B cell (primary cell): ENCODE measurements around the gene PIK3IP1. TPM values are rescaled to one million over a fixed set of nuclear protein-coding genes. Genes with fewer than 3 reads are reported as not detected.

ENCODE experiments used
- ATAC-seq: fragments of 200-7000 bp; cut with Tn5 transposase; one replicate; pipeline ENCODE4 v1.10.0; 2021; ENCODE audit warnings: low read depth, mild to moderate bottlenecking, moderate number of reproducible peaks, moderate library complexity
- CTCF ChIA-PET: fragments of 350-600 bp; sonication (Branson Sonifier 250); formaldehyde crosslinking; loops from one replicate; lab custom pipeline; 2021; ENCODE audit warnings: antibody characterized with exemption, inconsistent platforms; lab: Charles Lee
- POLR2A ChIA-PET: fragments of 350-600 bp; sonication (Branson Sonifier 250); formaldehyde crosslinking; loops from one replicate; lab custom pipeline; 2021; ENCODE audit warnings: antibody characterized with exemption; lab: Charles Lee
- DNase-seq: peaks from one replicate; pipeline ENCODE4 v3.0.0; 2013
- H2AFZ ChIP-seq: 2 replicates; pipeline ENCODE4 v1.6.1; 2012; ENCODE audit warnings: mild to moderate bottlenecking, low read depth, low read length; ENCODE audit not compliant: insufficient read depth, poor library complexity, severe bottlenecking
- H3K27ac ChIP-seq, 2 donors: 1 replicate in 1 of 2; 2 replicates in 1 of 2; pipeline ENCODE4 v1.5.1; 2012 to 2013; ENCODE audit warnings: low read length in 2 of 2, mild to moderate bottlenecking in 2 of 2, moderate library complexity in 1 of 2
- H3K27me3 ChIP-seq, 4 experiments: fragments of 200-600 bp in 1 of 4; sonication (generic) in 1 of 4; replicated peaks in 1 of 4; 1 replicate in 2 of 4; 2 replicates in 2 of 4; pipeline versions ENCODE4 v1.6.1 to v1.7.0; 2013 to 2016; ENCODE audit warnings: low read length in 3 of 4, mild to moderate bottlenecking in 2 of 4, mixed read lengths in 1 of 4, moderate library complexity in 1 of 4; ENCODE audit not compliant: insufficient read depth in 4 of 4, control insufficient read depth in 3 of 4; ENCODE audit errors: control extremely low read depth in 1 of 4
- H3K36me3 ChIP-seq, 2 experiments: replicated peaks in 1 of 2; 1 replicate in 1 of 2; 2 replicates in 1 of 2; pipeline versions ENCODE4 v1.6.1 to v1.7.1; 2013; ENCODE audit warnings: low read length in 1 of 2; ENCODE audit not compliant: insufficient read depth in 2 of 2, control insufficient read depth in 1 of 2; ENCODE audit errors: control extremely low read depth in 1 of 2, extremely low read depth in 1 of 2
- H3K4me1 ChIP-seq, 2 donors: fragments of 200-600 bp in 1 of 2; sonication (generic) in 1 of 2; 1 replicate in 1 of 2; 2 replicates in 1 of 2; pipeline versions ENCODE4 v1.5.1 to v1.6.1; 2013 to 2017; ENCODE audit warnings: low read length in 2 of 2; ENCODE audit not compliant: control insufficient read depth in 2 of 2, insufficient read depth in 2 of 2
- H3K4me2 ChIP-seq: replicated peaks from 2 replicates; pipeline ENCODE3; 2012; ENCODE audit warnings: mild to moderate bottlenecking, low read depth, low read length; ENCODE audit not compliant: poor library complexity, severe bottlenecking
- H3K4me3 ChIP-seq, 5 experiments: fragments of 200-600 bp in 1 of 5; sonication (generic) in 1 of 5; 1 replicate in 3 of 5; 2 replicates in 2 of 5; pipeline versions ENCODE4 v1.5.1 to v1.7.0; 2011 to 2016; ENCODE audit warnings: low read length in 4 of 5, mild to moderate bottlenecking in 4 of 5, low read depth in 2 of 5, control low read depth in 1 of 5, moderate library complexity in 1 of 5; ENCODE audit not compliant: insufficient read depth in 1 of 5; ENCODE audit errors: control extremely low read depth in 1 of 5, extremely low read depth in 1 of 5
- H3K79me2 ChIP-seq: fragments of 200-600 bp; sonication (generic); one replicate; pipeline ENCODE4 v1.6.0; 2016; ENCODE audit warnings: low read length; ENCODE audit not compliant: control insufficient read depth, insufficient read depth
- H3K9ac ChIP-seq: fragments of 200-600 bp; sonication (generic); 2 replicates; pipeline ENCODE4 v1.6.1; 2017; ENCODE audit warnings: mild to moderate bottlenecking, low read length, moderate library complexity
- H3K9me3 ChIP-seq, 3 donors: one replicate each; pipeline versions ENCODE4 v1.6.1 to v1.7.1; 2013; ENCODE audit warnings: low read length in 2 of 3; ENCODE audit not compliant: control insufficient read depth in 2 of 3, insufficient read depth in 1 of 3; ENCODE audit errors: control extremely low read depth in 1 of 3
- H4K20me1 ChIP-seq: 2 replicates; pipeline ENCODE4 v1.6.0; 2012; ENCODE audit warnings: mild to moderate bottlenecking, low read length; ENCODE audit not compliant: insufficient read depth, control insufficient read depth, poor library complexity, severe bottlenecking
- H3K27ac Mint-ChIP-seq: one replicate; pipeline ENCODE4 v1.8.0; 2021; ENCODE audit warnings: mixed read lengths
- H3K27me3 Mint-ChIP-seq: one replicate; pipeline ENCODE4 v1.8.0; 2021; ENCODE audit warnings: mixed read lengths
- H3K4me1 Mint-ChIP-seq: one replicate; pipeline ENCODE4 v1.8.0; 2021; ENCODE audit warnings: mixed read lengths
- H3K4me3 Mint-ChIP-seq: one replicate; pipeline ENCODE4 v1.8.0; 2021; ENCODE audit warnings: mixed read lengths
- H3K9me3 Mint-ChIP-seq: one replicate; pipeline ENCODE4 v1.8.0; 2022; ENCODE audit warnings: mixed read lengths; ENCODE audit not compliant: insufficient read depth
- EZH2 ChIP-seq: IDR thresholded peaks from 2 replicates; pipeline ENCODE4 v1.6.1; 2012; ENCODE audit warnings: borderline replicate concordance, low read depth, mild to moderate bottlenecking, moderate library complexity, low read length; ENCODE audit not compliant: insufficient read depth, poor library complexity, severe bottlenecking
- WGBS: methylation state at CpG from one replicate; pipeline ENCODE4 v1.1.5; 2013; ENCODE audit warnings: missing lambda C conversion rate; ENCODE audit not compliant: insufficient coverage; 5-methylcytosine and 5-hydroxymethylcytosine counted together
- intact Hi-C: fragments of 100-400 bp; cut with micrococcal nuclease; formaldehyde crosslinking; loops from one replicate; pipeline ENCODE4 v1.10.0; 2022
- polyA plus RNA-seq: library from polyadenylated mRNA; depleted of rRNA; stranded (reverse); fragments of >200 nt; gene quantifications from 2 replicates; pipeline ENCODE4 v1.2.3, GENCODE V29; 2012
- total RNA-seq, 2 donors: library from RNA; stranded (reverse); fragments of 120-200 nt in 1 of 2; gene quantifications; 1 replicate in 1 of 2; 2 replicates in 1 of 2; pipeline versions ENCODE4 v1.2.3 to v1.2.4, GENCODE V29; 2013 to 2022
- TF ChIP-seq, protein P1 (sequence below): fragments of 200-600 bp; IDR thresholded peaks from one replicate; pipeline ENCODE4 v1.8.0; 2022; ENCODE audit warnings: antibody characterized with exemption, mild to moderate bottlenecking

Gene PIK3IP1
- total and polyA plus RNA-seq, 2 donors (not counting 1 experiment from before 2014, with no cell fraction given): 89.8 to 92.9 TPM

DNA sequence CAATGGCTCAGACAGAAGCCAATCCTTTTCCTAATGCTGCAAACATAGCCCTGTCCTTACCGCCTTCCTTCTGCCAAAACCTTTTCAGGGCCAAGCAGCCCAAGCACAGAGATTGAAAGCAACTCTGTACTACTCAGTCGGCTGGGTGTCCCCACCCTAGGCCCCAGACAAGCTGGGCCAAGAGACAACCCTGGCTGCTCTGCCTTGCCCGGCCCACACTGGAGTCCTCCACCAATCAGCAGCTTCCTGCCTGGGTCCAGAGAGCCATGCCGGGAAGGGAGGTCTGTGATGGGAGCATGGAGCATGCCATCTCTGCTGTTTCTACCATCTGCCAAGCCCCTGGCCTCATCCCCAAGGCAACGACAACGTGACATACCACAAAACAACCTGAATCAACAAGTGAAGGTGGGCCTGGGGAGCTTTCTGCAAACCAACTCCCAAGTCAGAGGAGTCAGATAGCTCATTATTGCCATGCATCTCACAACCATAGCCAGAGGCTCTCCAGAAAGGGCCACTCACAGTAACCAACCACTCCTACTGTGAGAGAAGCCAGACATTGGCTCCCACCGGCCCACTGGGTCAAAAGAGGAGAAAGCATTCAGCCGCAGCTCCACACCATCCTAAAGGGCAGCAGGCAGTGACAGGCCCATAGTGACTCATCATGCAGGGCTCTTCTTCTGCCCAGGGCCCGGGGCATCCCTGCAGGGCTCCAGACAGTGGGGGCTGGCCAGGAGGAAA lies 35.7 kb upstream of the PIK3IP1 start:
- no peak overlapping the region for H3K27ac Mint-ChIP-seq
- POLR2A ChIA-PET: interaction anchor here (0.5 kb wide), 1 partner anchor 15 kb away, joined by 3 read pairs; no protein-coding TSS in a partner anchor
- H3K4me2 ChIP-seq: no peak overlapping the region
- no peaks in the 10 kb centered on the region for H3K4me1 ChIP-seq
- no peak overlapping the region for H3K9ac ChIP-seq
- WGBS: 100% methylated on average over 7 of the region's 9 CpGs
- H3K4me1 Mint-ChIP-seq: peaks cover 1% of the 10 kb centered on the region
- H3K4me3 Mint-ChIP-seq: no peak overlapping the region
- H2AFZ ChIP-seq: no peak overlapping the region
- intact Hi-C loops: no loop called here
- ATAC-seq: no peak
- H3K9me3 Mint-ChIP-seq: no peaks in the 10 kb centered on the region
- peaks cover 11% of the 10 kb centered on the region for H3K79me2 ChIP-seq
- no peak for DNase-seq
- no peak overlapping the region for H3K27ac ChIP-seq
- H3K9me3 ChIP-seq: no peaks in the 10 kb centered on the region
- H3K4me3 ChIP-seq: no peak overlapping the region
- no peak for TF ChIP-seq EZH2
- TF ChIP-seq, protein P1, sequence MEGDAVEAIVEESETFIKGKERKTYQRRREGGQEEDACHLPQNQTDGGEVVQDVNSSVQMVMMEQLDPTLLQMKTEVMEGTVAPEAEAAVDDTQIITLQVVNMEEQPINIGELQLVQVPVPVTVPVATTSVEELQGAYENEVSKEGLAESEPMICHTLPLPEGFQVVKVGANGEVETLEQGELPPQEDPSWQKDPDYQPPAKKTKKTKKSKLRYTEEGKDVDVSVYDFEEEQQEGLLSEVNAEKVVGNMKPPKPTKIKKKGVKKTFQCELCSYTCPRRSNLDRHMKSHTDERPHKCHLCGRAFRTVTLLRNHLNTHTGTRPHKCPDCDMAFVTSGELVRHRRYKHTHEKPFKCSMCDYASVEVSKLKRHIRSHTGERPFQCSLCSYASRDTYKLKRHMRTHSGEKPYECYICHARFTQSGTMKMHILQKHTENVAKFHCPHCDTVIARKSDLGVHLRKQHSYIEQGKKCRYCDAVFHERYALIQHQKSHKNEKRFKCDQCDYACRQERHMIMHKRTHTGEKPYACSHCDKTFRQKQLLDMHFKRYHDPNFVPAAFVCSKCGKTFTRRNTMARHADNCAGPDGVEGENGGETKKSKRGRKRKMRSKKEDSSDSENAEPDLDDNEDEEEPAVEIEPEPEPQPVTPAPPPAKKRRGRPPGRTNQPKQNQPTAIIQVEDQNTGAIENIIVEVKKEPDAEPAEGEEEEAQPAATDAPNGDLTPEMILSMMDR: no peak
- peaks cover 63% of the 10 kb centered on the region for H4K20me1 ChIP-seq
- no peaks in the 10 kb centered on the region for H3K27me3 Mint-ChIP-seq
- CTCF ChIA-PET: no interaction called here
- peaks cover 1 to 91% of the 10 kb centered on the region in 2 experiments for H3K36me3 ChIP-seq
- no peaks in the 10 kb centered on the region for H3K27me3 ChIP-seq

DNA sequence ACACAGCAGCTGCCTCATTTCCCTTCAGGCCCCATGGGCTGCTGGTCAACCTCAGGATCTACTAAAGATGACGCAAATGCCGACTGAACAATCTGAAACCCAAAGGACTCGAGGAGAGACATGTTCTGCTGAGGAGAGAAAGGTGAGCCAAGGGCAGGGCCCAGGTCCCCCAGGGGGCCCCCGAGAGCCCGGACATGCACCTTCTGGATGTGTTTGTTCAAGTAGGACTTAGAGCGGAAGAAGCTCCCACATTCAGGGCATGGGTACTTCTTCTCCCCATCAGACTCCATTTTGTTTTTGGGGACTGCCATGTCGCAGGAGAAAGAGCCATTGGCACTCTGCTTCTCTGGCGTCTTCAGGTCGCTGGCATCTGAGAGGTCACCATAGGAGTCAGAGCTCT lies 34.6 kb upstream of the PIK3IP1 start:
- peaks cover 1% of the 10 kb centered on the region for H3K4me1 Mint-ChIP-seq

More for the DNA sequence above, 34.6 kb upstream of the PIK3IP1 start:
- 100% methylated on average over 6 of the region's 9 CpGs for WGBS
- Mint-ChIP-seq H3K9me3 (no peaks in the 10 kb centered on the region), H3K27me3 (no peaks in the 10 kb centered on the region), H3K27ac (no peak overlapping the region), H3K4me3 (no peak overlapping the region)
- Histone ChIP-seq H3K79me2 (peaks cover 4% of the 10 kb centered on the region), H3K9me3 (no peaks in the 10 kb centered on the region), H3K27ac (no peak overlapping the region), H3K4me3 (no peak overlapping the region), H3K36me3 (peaks cover 1 to 87% of the 10 kb centered on the region in 2 experiments), H4K20me1 (peaks cover 52% of the 10 kb centered on the region), H2AFZ (no peak overlapping the region), H3K4me1 (no peaks in the 10 kb centered on the region), H3K27me3 (no peaks in the 10 kb centered on the region), H3K4me2 (no peak overlapping the region), H3K9ac (no peak overlapping the region)
- DNase-seq (no peak), ATAC-seq (no peak)
- TF ChIP-seq, protein P1: no peak
- TF ChIP-seq EZH2: no peak
- intact Hi-C loops: no loop called here
- ChIA-PET POLR2A (no interaction called here), CTCF (interaction anchor here (1.5 kb wide), 1 partner anchor 13 kb away, joined by 8 read pairs; no protein-coding TSS in a partner anchor)
